Thyroid gland (tissue), 4 donors: ENCODE data around the gene STAT6. TPM values are rescaled to one million over a fixed set of nuclear protein-coding genes. Genes with fewer than 3 reads are reported as not detected.

Source experiments
- DNase-seq, 2 donors: peaks; one replicate each; pipeline ENCODE4 v3.0.0-alpha.2; 2019
- H3K27ac ChIP-seq, 3 donors: fragments of 200-600 bp; sonication (generic); 1 replicate in 2 of 3; 2 replicates in 1 of 3; pipeline ENCODE4 v1.5.1; 2016 to 2019; ENCODE audit warnings: mild to moderate bottlenecking in 1 of 3, moderate library complexity in 1 of 3
- H3K27me3 ChIP-seq: fragments of 200-600 bp; sonication (generic); one replicate; pipeline ENCODE4 v1.5.1; 2019
- H3K36me3 ChIP-seq, 2 donors: fragments of 200-600 bp; sonication (generic); one replicate each; pipeline ENCODE4 v1.5.1; 2016 to 2019
- H3K4me1 ChIP-seq, 2 donors: fragments of 200-600 bp; sonication (generic); one replicate each; pipeline ENCODE4 v1.5.1; 2017 to 2019
- H3K4me3 ChIP-seq, 3 donors: fragments of 200-600 bp; sonication (generic); replicated peaks in 1 of 3; 1 replicate in 2 of 3; 2 replicates in 1 of 3; pipeline ENCODE4 v1.5.1; 2016; ENCODE audit warnings: mild to moderate bottlenecking in 1 of 3
- H3K9me3 ChIP-seq: fragments of 200-600 bp; sonication (generic); one replicate; pipeline ENCODE4 v1.5.1; 2017
- CTCF ChIP-seq, 6 experiments: fragments of 200-600 bp in 3 of 6; fragments of 450-650 bp in 3 of 6; sonication (generic) in 3 of 6; IDR thresholded peaks; one replicate each; pipeline ENCODE4 v1.5.1; 2016 to 2019; ENCODE audit warnings: antibody characterized with exemption in 6 of 6, mild to moderate bottlenecking in 2 of 6, inconsistent platforms in 1 of 6, moderate library complexity in 1 of 6
- POLR2A ChIP-seq, 2 donors: fragments of 450-650 bp; IDR thresholded peaks; one replicate each; pipeline ENCODE4 v1.6.1; 2017; ENCODE audit warnings: antibody characterized with exemption in 2 of 2, mild to moderate bottlenecking in 2 of 2, moderate library complexity in 1 of 2
- WGBS, 2 donors: methylation state at CpG; one replicate each; pipeline ENCODE4 v1.1.5; 2017; 5-methylcytosine and 5-hydroxymethylcytosine counted together
- intact Hi-C: fragments of 100-400 bp; cut with DNase I; formaldehyde crosslinking; loops from one replicate; pipeline ENCODE4 v1.15.1; 2023
- total RNA-seq, 4 donors: library from RNA; depleted of rRNA; stranded (reverse); fragments of >200 nt; gene quantifications; one replicate each; pipeline ENCODE4 v1.2.3, GENCODE V29; 2016

STAT6 gene
- total RNA-seq, 4 donors from 2014 or later = 79.0 to 144 (median 89.8) TPM

GRCh38 chr12:57148469-57149244, 37.5 kb upstream of the STAT6 start:
- Histone ChIP-seq H3K27me3 (no peaks in the 10 kb centered on the region), H3K27ac (peak overlapping the region; percentile 58 to 66 (median 63)), H3K4me3 (no peak overlapping the region), H3K36me3 (peaks cover 4 to 8% of the 10 kb centered on the region in 2 donors), H3K4me1 (peaks cover 0 to 50% of the 10 kb centered on the region in 2 donors), H3K9me3 (no peaks in the 10 kb centered on the region)
- peak in 1 of 2 donors; percentile 23 for DNase-seq
- intact Hi-C loops = no loop called here
- no peak for TF ChIP-seq POLR2A (IDR thresholded peaks at IDR 0.05)
- no peak for TF ChIP-seq CTCF (IDR thresholded peaks at IDR 0.05)
- 81 to 86% methylated on average over 4 of the region's 4 CpGs for WGBS, 2 donors

- intact Hi-C loops = no loop called here
- DNase-seq = no peak
- TF ChIP-seq POLR2A (IDR thresholded peaks at IDR 0.05) (no peak), CTCF (IDR thresholded peaks at IDR 0.05) (no peak)
- H3K27ac ChIP-seq = peak within 1 kb of the TSS in 1 of 3 donors; percentile 46
- 57 to 77% methylated on average over 8 of the region's 8 CpGs for WGBS, 2 donors
- peaks cover 4 to 20% of the 10 kb centered on the region in 2 donors for H3K36me3 ChIP-seq
- H3K4me3 ChIP-seq = no peak within 1 kb of the TSS
- no peaks in the 10 kb centered on the region for H3K27me3 ChIP-seq
- H3K4me1 ChIP-seq = peaks cover 0 to 40% of the 10 kb centered on the region in 2 donors
- no peaks in the 10 kb centered on the region for H3K9me3 ChIP-seq
These were observed 36.1 kb upstream of the STAT6 start, which contains the start of gene LRP1-AS for GRCh38 chr12:57146961-57147944. TSS of gene LRP1-AS (minus strand) at chr12:57147619.

GRCh38 chr12:57146092-57146491, 34.9 kb upstream of the STAT6 start:
- Histone ChIP-seq H3K4me3 (no peak overlapping the region), H3K27ac (no peak overlapping the region), H3K9me3 (no peaks in the 10 kb centered on the region), H3K27me3 (no peaks in the 10 kb centered on the region), H3K36me3 (peaks cover 4 to 25% of the 10 kb centered on the region in 2 donors), H3K4me1 (peaks cover 0 to 34% of the 10 kb centered on the region in 2 donors)
- no peak for TF ChIP-seq POLR2A (IDR thresholded peaks at IDR 0.05)
- TF ChIP-seq CTCF (IDR thresholded peaks at IDR 0.05) = no peak
- intact Hi-C loops = no loop called here
- 63 to 95% methylated on average over 2 of the region's 2 CpGs for WGBS, 2 donors
- DNase-seq = no peak

- intact Hi-C loops = no loop called here
- Histone ChIP-seq H3K27ac (no peak overlapping the region), H3K4me3 (no peak overlapping the region), H3K27me3 (no peaks in the 10 kb centered on the region), H3K36me3 (peaks cover 9 to 25% of the 10 kb centered on the region in 2 donors), H3K4me1 (peaks cover 0 to 30% of the 10 kb centered on the region in 2 donors), H3K9me3 (no peaks in the 10 kb centered on the region)
- WGBS, 2 donors = 68 to 73% methylated on average over 9 to 10 of the region's 10 CpGs
- no peak for DNase-seq
- TF ChIP-seq POLR2A (IDR thresholded peaks at IDR 0.05) = no peak
- no peak for TF ChIP-seq CTCF (IDR thresholded peaks at IDR 0.05)
These were observed 34.4 kb upstream of the STAT6 start for GRCh38 chr12:57145460-57146059.
